Measurements from ENCODE around the gene NOC2L. TPM values are rescaled to one million over a fixed set of nuclear protein-coding genes. Genes with fewer than 3 reads are reported as not detected.

NOC2L gene
- total RNA-seq, 4 donors from 2014 or later = 57.9 to 80.2 (median 60.4) TPM

DNA sequence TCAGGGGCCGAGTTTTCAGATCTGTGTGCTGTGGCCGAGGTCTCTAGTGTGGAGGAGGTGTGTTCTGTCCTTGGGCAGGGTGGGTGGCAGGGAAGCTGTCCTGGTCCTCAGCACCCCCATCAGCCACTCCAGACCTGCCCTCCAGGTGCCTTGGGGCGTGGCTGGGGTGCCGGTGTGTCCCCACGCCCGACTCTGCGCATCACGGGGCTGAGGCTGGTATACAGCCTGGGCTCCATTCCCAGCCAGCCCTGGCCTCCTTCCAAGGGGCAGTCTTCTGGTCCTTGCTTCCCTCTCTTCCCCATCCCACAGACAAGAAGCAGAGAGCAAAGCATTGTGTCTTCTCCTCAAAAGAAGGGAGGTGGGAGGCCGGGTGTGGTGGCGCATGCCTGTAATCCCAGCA is 31.3 kb downstream of the NOC2L start:
- Histone ChIP-seq H3K4me3 (no peak overlapping the region), H3K36me3 (no peaks in the 10 kb centered on the region), H3K9me3 (no peaks in the 10 kb centered on the region), H3K27ac (no peak overlapping the region), H3K27me3 (peaks cover 9 to 100% (median 22%) of the 10 kb centered on the region in 4 donors), H3K4me1 (peaks cover 17 to 63% (median 27%) of the 10 kb centered on the region in 3 donors)
- intact Hi-C loops (cut with DNase I) = no loop called here
- no peak for TF ChIP-seq POLR2A (IDR thresholded peaks at IDR 0.05)
- TF ChIP-seq, protein P1, sequence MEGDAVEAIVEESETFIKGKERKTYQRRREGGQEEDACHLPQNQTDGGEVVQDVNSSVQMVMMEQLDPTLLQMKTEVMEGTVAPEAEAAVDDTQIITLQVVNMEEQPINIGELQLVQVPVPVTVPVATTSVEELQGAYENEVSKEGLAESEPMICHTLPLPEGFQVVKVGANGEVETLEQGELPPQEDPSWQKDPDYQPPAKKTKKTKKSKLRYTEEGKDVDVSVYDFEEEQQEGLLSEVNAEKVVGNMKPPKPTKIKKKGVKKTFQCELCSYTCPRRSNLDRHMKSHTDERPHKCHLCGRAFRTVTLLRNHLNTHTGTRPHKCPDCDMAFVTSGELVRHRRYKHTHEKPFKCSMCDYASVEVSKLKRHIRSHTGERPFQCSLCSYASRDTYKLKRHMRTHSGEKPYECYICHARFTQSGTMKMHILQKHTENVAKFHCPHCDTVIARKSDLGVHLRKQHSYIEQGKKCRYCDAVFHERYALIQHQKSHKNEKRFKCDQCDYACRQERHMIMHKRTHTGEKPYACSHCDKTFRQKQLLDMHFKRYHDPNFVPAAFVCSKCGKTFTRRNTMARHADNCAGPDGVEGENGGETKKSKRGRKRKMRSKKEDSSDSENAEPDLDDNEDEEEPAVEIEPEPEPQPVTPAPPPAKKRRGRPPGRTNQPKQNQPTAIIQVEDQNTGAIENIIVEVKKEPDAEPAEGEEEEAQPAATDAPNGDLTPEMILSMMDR (IDR thresholded peaks at IDR 0.05) = no peak
- whole genome bisulfite sequencing, 2 donors = 36% methylated on average over 3 of the region's 10 CpGs; no CpG with 5 or more reads in 1 of the 2 donors
- no peak for DNase-seq

DNA sequence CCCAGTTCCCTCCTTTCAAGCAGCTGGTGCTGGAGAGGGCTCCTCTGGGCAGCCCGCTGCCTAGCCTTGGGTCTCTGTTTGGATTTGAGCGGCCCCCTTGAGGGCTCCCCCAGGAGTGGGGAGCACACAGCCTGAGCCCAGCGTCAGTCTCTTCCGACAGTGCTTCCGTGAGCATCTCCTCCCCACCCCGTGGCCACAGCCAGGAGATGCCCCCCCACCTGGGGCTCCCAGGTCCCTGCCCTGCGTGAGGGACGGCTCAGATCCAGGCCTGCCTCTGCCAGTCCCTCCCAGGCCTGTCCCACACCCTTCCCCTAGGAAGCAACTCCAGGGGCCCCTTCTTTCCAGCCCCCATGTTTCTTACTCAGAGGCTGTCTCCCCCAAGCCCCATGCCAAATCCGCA is 31.8 kb downstream of the NOC2L start:
- H3K27ac ChIP-seq = no peak overlapping the region
- no peak overlapping the region for H3K4me3 ChIP-seq
- peaks cover 12 to 100% (median 24%) of the 10 kb centered on the region in 4 donors for H3K27me3 ChIP-seq
- H3K4me1 ChIP-seq = peaks cover 17 to 61% (median 27%) of the 10 kb centered on the region in 3 donors
- no peaks in the 10 kb centered on the region for H3K9me3 ChIP-seq
- intact Hi-C loops (cut with DNase I) = no loop called here
- H3K36me3 ChIP-seq = no peaks in the 10 kb centered on the region
- TF ChIP-seq, protein P1 (IDR thresholded peaks at IDR 0.05) = no peak
- TF ChIP-seq POLR2A (IDR thresholded peaks at IDR 0.05) = no peak
- 38 to 63% methylated on average over 4 of the region's 9 CpGs for WGBS, 2 donors
- no peak for DNase-seq

DNA sequence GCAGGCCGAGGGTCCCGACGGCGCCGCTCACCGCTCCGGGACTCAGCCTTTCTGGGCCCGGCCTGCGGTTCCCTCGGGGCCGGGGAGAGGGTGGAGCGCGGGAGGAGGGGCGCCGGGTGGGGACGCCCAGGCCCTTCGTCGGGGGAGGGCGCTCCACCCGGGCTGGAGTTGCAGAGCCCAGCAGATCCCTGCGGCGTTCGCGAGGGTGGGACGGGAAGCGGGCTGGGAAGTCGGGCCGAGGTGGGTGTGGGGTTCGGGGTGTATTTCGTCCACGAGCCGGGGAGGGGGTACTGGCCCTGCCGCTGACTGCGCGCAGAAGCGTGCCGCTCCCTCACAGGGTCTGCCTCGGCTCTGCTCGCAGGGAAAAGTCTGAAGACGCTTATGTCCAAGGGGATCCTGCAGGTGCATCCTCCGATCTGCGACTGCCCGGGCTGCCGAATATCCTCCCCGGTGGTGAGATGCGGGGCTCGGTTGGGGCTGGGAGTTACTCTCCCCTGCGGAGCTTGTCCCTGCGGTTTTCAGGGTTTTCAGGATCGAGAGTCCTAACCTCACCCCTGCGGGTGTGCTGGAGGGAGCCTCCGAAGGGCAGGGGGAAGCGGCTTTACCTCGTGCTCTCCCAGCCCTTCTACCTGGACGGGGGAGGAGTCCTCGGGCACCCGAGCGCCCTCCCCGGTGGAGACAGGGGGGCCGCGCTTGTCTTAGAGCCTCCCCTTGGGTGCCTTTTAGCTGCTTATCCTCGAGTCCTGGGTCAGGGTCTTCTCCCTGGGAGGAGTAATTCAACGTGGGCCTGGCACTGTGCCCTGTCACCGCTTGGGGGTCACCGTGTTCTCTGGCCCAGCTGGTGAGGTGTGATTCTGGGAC is 33.3 kb downstream of the NOC2L start:
- no peaks in the 10 kb centered on the region for H3K36me3 ChIP-seq
- no peak overlapping the region for H3K27ac ChIP-seq
- TF ChIP-seq, protein P1 (IDR thresholded peaks at IDR 0.05) = no peak
- H3K4me1 ChIP-seq = peaks cover 23 to 59% (median 37%) of the 10 kb centered on the region in 3 donors
- H3K27me3 ChIP-seq = peaks cover 20 to 100% (median 26%) of the 10 kb centered on the region in 4 donors
- intact Hi-C loops (cut with DNase I) = no loop called here
- peak overlapping the region in 3 of 4 donors; percentile 43 to 71 (median 56) for H3K4me3 ChIP-seq
- no peaks in the 10 kb centered on the region for H3K9me3 ChIP-seq
- no peak for DNase-seq
- 10% methylated on average over 2 of the region's 65 CpGs; no CpG with 5 or more reads in 1 of the 2 donors for WGBS, 2 donors

DNA sequence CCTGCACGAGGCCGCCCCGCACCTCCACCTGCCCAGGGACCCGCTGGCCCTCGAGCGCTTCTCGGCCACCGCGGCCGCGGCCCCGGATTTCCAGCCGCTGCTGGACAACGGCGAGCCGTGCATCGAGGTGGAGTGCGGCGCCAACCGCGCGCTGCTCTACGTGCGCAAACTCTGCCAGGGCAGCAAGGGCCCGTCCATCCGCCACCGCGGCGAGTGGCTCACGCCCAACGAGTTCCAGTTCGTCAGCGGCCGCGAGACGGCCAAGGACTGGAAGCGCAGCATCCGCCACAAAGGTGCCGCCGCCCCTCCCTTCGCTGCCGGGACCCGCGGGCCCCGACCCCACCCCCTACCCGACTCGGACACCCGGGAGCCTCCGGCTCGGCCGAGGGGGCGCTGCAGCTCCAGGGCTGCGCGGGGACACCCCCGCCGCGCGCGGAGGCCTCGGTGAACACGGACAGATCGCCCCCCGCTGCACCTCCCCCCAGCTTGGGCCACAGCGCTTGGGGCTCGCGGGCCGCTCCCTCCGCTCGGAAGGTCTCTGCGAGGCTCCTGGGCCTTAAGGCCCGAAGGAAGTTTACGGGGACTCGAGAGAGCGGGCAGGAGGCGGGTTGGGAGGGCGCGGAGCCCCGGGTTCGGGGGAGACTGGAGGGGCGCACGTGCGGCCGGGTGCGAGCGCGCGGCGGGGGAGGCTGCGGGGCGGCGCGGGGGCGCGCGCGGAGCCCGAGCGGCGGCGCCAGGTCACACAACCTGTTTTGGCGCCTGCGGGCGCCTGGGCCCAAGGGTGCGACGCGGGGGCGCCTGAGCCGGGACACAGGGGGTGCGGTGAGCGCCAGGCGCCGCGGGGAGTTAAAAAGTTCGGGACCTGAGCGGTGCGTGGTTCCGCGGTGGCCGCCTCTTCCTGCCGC is 34.1 kb downstream of the NOC2L start:
- intact Hi-C loops (cut with DNase I) = no loop called here
- Histone ChIP-seq H3K4me3 (peak overlapping the region; percentile 30 to 71 (median 50)), H3K27me3 (peaks cover 24 to 100% (median 27%) of the 10 kb centered on the region in 4 donors), H3K9me3 (no peaks in the 10 kb centered on the region), H3K27ac (peak overlapping the region in 1 of 4 donors; percentile 48), H3K36me3 (no peaks in the 10 kb centered on the region), H3K4me1 (peaks cover 31 to 68% (median 45%) of the 10 kb centered on the region in 3 donors)
- TF ChIP-seq POLR2A (IDR thresholded peaks at IDR 0.05) = no peak
- TF ChIP-seq, protein P1 (IDR thresholded peaks at IDR 0.05) = no peak
- DNase-seq = no peak
- WGBS, 2 donors = 3% methylated on average over 21 of the region's 120 CpGs; no CpG with 5 or more reads in 1 of the 2 donors
